HCT116 (cell line): ENCODE results near the gene SPI1. TPM values are rescaled to one million over a fixed set of nuclear protein-coding genes. Genes with fewer than 3 reads are reported as not detected.
A peak's percentile ranks its signal among the peaks of the same experiment; 100 is the strongest.

Experiments used
- ATAC-seq: fragments of 200-7000 bp; cut with Tn5 transposase; 2 replicates; pipeline ENCODE4 v1.9.1; 2020; ENCODE audit warnings: mild to moderate bottlenecking, moderate library complexity
- BruUV-seq: library from RNA; stranded (reverse); fragments of 400-500 nt; replicated peaks from 2 replicates; lab custom pipeline; 2021; lab: Mats Ljungman, UMichigan
- CTCF ChIA-PET: fragments of 300-600 bp; sonication (Branson Sonifier 250); formaldehyde crosslinking; loops from one replicate; lab custom pipeline; 2021; ENCODE audit warnings: antibody characterized with exemption; lab: Charles Lee
- POLR2A ChIA-PET: fragments of 300-600, 350-600 bp; sonication (Branson Sonifier 250); formaldehyde crosslinking; loops from one replicate; lab custom pipeline; 2021; ENCODE audit warnings: antibody characterized with exemption; lab: Charles Lee
- RAD21 ChIA-PET, 2 experiments: fragments of 300-600 bp; sonication (Branson Sonifier 250); formaldehyde crosslinking; loops; one replicate each; lab custom pipeline; 2023; ENCODE audit warnings: low total read pairs in 2 of 2; ENCODE audit not compliant: uncharacterized antibody in 2 of 2, unreplicated experiment in 2 of 2, low non-redundant PET in 1 of 2; lab: Charles Lee
- DNase-seq: peaks from one replicate; pipeline ENCODE4 v3.0.0-alpha.2; 2010; ENCODE audit warnings: low read depth, low spot score
- H2AFZ ChIP-seq: fragments of 200-600 bp; shearing (Covaris generic), sonication (generic); 2 replicates; pipeline ENCODE4 v1.6.1; 2017; ENCODE audit warnings: low read depth, mixed run types, mixed read lengths, antibody characterized with exemption, low read length; ENCODE audit not compliant: poor library complexity, severe bottlenecking
- H3K27ac ChIP-seq: 2 replicates; pipeline ENCODE4 v1.5.1; 2012; ENCODE audit warnings: low read depth, low read length
- H3K27me3 ChIP-seq: fragments of 200-600 bp; sonication (generic); 2 replicates; pipeline ENCODE4 v1.6.1; 2016; ENCODE audit warnings: mixed run types, low read length, mixed read lengths; ENCODE audit not compliant: insufficient read depth
- H3K36me3 ChIP-seq, 2 experiments: fragments of 200-500 bp in 1 of 2; fragments of 200-600 bp in 1 of 2; sonication (Bioruptor generic) in 1 of 2; sonication (generic) in 1 of 2; 2 replicates each; pipeline versions ENCODE4 v1.5.1 to v1.6.1; 2014 to 2016; ENCODE audit warnings: low read length in 2 of 2, inconsistent platforms in 1 of 2, mixed read lengths in 1 of 2, mixed run types in 1 of 2; ENCODE audit not compliant: insufficient read depth in 2 of 2, control insufficient read depth in 1 of 2
- H3K4me1 ChIP-seq, 2 experiments: fragments of 200-600 bp in 1 of 2; sonication (generic) in 1 of 2; 2 replicates each; pipeline versions ENCODE4 v1.5.1 to v1.6.1; 2012 to 2017; ENCODE audit warnings: low read length in 2 of 2, inconsistent platforms in 1 of 2, mild to moderate bottlenecking in 1 of 2, mixed read lengths in 1 of 2, mixed run types in 1 of 2, moderate library complexity in 1 of 2; ENCODE audit not compliant: insufficient read depth in 2 of 2, control insufficient read depth in 1 of 2
- H3K4me2 ChIP-seq: fragments of 200-600 bp; sonication (generic); 2 replicates; pipeline ENCODE4 v1.6.1; 2017; ENCODE audit warnings: mixed run types, low read length, mixed read lengths
- H3K4me3 ChIP-seq, 2 experiments: fragments of 200-600 bp in 1 of 2; sonication (generic) in 1 of 2; replicated peaks in 1 of 2; 2 replicates each; pipeline ENCODE4 v1.5.1; 2011 to 2016; ENCODE audit warnings: low read length in 2 of 2, control low read depth in 1 of 2, low read depth in 1 of 2, mild to moderate bottlenecking in 1 of 2, mixed read lengths in 1 of 2, mixed run types in 1 of 2
- H3K79me2 ChIP-seq: fragments of 200-600 bp; sonication (generic); 2 replicates; pipeline ENCODE4 v1.6.1; 2017; ENCODE audit warnings: mild to moderate bottlenecking, mixed run types, low read length, moderate library complexity, mixed read lengths; ENCODE audit not compliant: insufficient read depth
- H3K9ac ChIP-seq: fragments of 200-600 bp; sonication (generic); 2 replicates; pipeline ENCODE4 v1.6.1; 2016; ENCODE audit warnings: low read length, mixed read lengths
- H3K9me2 ChIP-seq: fragments of 200-600 bp; sonication (generic), shearing (Covaris generic); 2 replicates; pipeline ENCODE4 v1.6.1; 2017; ENCODE audit warnings: mixed run types, mild to moderate bottlenecking, moderate library complexity; ENCODE audit not compliant: insufficient read depth
- H3K9me3 ChIP-seq, 2 experiments: fragments of 200-500 bp in 1 of 2; fragments of 200-600 bp in 1 of 2; sonication (Bioruptor generic) in 1 of 2; sonication (generic) in 1 of 2; 2 replicates each; pipeline ENCODE4 v1.6.1; 2014 to 2017; ENCODE audit warnings: low read length in 2 of 2, mixed read lengths in 2 of 2, inconsistent platforms in 1 of 2, low read depth in 1 of 2, mild to moderate bottlenecking in 1 of 2, mixed run types in 1 of 2, moderate library complexity in 1 of 2; ENCODE audit not compliant: control insufficient read depth in 1 of 2, insufficient read depth in 1 of 2
- H4K20me1 ChIP-seq: fragments of 200-600 bp; sonication (generic), shearing (Covaris generic); 2 replicates; pipeline ENCODE4 v1.6.1; 2017; ENCODE audit warnings: mixed run types, mild to moderate bottlenecking, moderate library complexity; ENCODE audit not compliant: insufficient read depth
- CBX3 ChIP-seq: IDR thresholded peaks from 2 replicates; pipeline ENCODE4 v1.6.1; 2012; ENCODE audit warnings: low read depth
- EGR1 ChIP-seq: IDR thresholded peaks from 2 replicates; pipeline ENCODE4 v1.6.1; 2012; ENCODE audit warnings: low read depth
- EZH2 ChIP-seq: fragments of 200-600 bp; sonication (generic); IDR thresholded peaks from 2 replicates; pipeline ENCODE4 v1.6.1; 2017; ENCODE audit warnings: antibody characterized with exemption, mixed run types
- POLR2A ChIP-seq: IDR thresholded peaks from 2 replicates; pipeline ENCODE4 v1.7.0; 2011; ENCODE audit warnings: borderline replicate concordance; ENCODE audit not compliant: insufficient read depth, insufficient read length; ENCODE audit errors: extremely low read depth
- POLR2AphosphoS5 ChIP-seq: IDR thresholded peaks from 2 replicates; pipeline ENCODE4 v1.6.1; 2011; ENCODE audit warnings: mild to moderate bottlenecking, low read depth, low read length, moderate library complexity
- RAD21 ChIP-seq: IDR thresholded peaks from 2 replicates; pipeline ENCODE4 v1.6.1; 2012; ENCODE audit warnings: low read depth, mild to moderate bottlenecking
- YY1 ChIP-seq: IDR thresholded peaks from 2 replicates; pipeline ENCODE4 v1.6.1; 2011; ENCODE audit warnings: low read length, low read depth, moderate library complexity, mild to moderate bottlenecking; ENCODE audit not compliant: insufficient replicate concordance; ENCODE audit errors: extremely low read depth
- intact Hi-C: fragments of 100-400 bp; cut with micrococcal nuclease; formaldehyde crosslinking; loops from 2 replicates; pipeline ENCODE4 v1.10.0; 2022
- total RNA-seq: library from RNA; stranded (reverse); gene quantifications from one replicate; pipeline ENCODE4 v1.2.1, GENCODE V29; 2021; ENCODE audit not compliant: unreplicated experiment
- TF ChIP-seq, protein P1 (sequence below): IDR thresholded peaks from 2 replicates; pipeline ENCODE4 v1.6.1; 2012

SPI1 gene
- total RNA-seq, 1 experiment from 2014 or later: 0.32 TPM

DNA sequence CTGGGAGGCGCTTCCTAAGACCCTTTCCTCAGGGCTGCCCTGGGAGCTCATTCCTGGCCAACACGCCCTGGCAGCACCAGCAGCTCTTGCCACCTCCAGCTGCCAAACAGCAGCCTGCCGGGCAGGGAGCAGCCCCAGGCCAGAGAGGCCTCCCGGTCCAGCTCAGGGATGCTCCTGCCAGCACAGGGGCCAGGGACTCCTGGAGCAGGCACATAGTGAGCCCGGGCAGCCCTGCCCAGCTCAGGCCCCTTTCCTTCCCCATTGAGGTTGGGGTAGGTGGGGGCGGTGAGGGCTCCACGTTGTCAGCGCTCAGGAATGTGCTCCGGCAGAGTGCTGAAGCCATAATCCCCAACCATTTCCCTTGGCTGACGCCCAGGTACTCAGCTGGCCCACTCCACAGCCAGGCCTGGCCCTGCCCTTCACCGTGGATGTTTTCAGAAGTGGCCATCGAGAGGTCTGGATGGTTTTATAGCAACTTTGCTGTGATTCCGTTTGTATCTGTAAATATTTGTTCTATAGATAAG is 37.7 kb upstream of the SPI1 start (continued):
- TF ChIP-seq POLR2A (no peak), EGR1 (peak; percentile 75), YY1 (peak; percentile 17)

DNA sequence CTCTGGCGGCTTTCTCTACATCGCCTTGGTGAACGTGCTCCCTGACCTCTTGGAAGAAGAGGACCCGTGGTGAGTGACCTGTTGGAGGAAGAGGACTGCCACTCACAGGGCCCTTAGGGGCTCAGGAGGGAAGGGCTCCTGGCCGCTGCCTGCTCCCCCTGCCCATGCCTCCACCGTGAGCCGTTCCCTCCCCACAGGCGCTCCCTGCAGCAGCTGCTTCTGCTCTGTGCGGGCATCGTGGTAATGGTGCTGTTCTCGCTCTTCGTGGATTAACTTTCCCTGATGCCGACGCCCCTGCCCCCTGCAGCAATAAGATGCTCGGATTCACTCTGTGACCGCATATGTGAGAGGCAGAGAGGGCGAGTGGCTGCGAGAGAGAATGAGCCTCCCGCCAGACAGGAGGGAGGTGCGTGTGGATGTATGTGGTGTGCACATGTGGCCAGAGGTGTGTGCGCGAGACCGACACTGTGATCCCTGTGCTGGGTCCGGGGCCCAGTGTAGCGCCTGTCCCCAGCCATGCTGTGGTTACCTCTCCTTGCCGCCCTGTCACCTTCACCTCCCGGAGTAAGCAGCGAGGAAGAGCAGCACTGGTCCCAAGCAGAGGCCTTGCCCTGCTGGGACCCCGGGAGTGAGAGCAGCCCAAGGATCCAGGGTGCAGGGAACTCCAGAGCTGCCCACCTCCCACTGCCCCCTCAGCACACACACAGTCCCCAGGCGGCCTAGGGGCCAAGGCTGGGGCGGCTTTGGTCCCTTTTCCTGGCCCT is 36.9 kb upstream of the SPI1 start:
- TF ChIP-seq, protein P1, sequence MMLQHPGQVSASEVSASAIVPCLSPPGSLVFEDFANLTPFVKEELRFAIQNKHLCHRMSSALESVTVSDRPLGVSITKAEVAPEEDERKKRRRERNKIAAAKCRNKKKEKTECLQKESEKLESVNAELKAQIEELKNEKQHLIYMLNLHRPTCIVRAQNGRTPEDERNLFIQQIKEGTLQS: no peak
- no peak for TF ChIP-seq EZH2
- TF ChIP-seq CBX3: no peak
- TF ChIP-seq POLR2AphosphoS5: no peak
- no peak for TF ChIP-seq RAD21
- Histone ChIP-seq H4K20me1 (no peaks in the 10 kb centered on the region), H3K4me2 (peak overlapping the region; percentile 72), H3K9me3 (no peaks in the 10 kb centered on the region), H3K4me3 (no peak overlapping the region; a peak in 1 of 4 replicates), H3K27ac (peak overlapping the region; percentile 84), H3K36me3 (peaks cover 11 to 29% of the 10 kb centered on the region in 2 experiments), H3K79me2 (peaks cover 4% of the 10 kb centered on the region; the same call in 1 of the 2 replicates), H3K4me1 (peaks cover 25 to 44% of the 10 kb centered on the region in 2 experiments), H3K9ac (peak overlapping the region; percentile 51), H2AFZ (no peak overlapping the region), H3K9me2 (no peaks in the 10 kb centered on the region), H3K27me3 (no peaks in the 10 kb centered on the region)
- intact Hi-C loops: no loop called here
- RAD21 ChIA-PET: no interaction called here
- POLR2A ChIA-PET: interaction anchor here (0.8 to 1.3 kb wide), 2 partner anchors 11 to 40 kb away, joined by 3 to 10 read pairs; partner anchors contain the start of gene PSMC3
- DNase-seq (no peak), ATAC-seq (peak; percentile 7)
- no TSS peak for BruUV-seq
- CTCF ChIA-PET: interaction anchor here (0.9 kb wide), 1 partner anchor 39 kb away, joined by 3 read pairs; no protein-coding TSS in a partner anchor
